Glutamatergic neuron (in vitro differentiated cells): ENCODE data around the gene LRP6. TPM values are rescaled to one million over a fixed set of nuclear protein-coding genes. Genes with fewer than 3 reads are reported as not detected.
"Not testable (repeated sequence)": the region's sequence is repeated elsewhere in the genome, so short reads cannot be mapped to it uniquely, and the experiment has no call there.

Experiments
- DNase-seq: peaks from one replicate; pipeline ENCODE4 v3.0.0; 2022
- H3K27ac Mint-ChIP-seq: one replicate; pipeline ENCODE4 v1.8.0; 2020; ENCODE audit warnings: mild to moderate bottlenecking, mixed read lengths, inconsistent platforms; ENCODE audit not compliant: unreplicated experiment
- H3K27me3 Mint-ChIP-seq: one replicate; pipeline ENCODE4 v1.8.0; 2020; ENCODE audit warnings: mild to moderate bottlenecking, moderate library complexity, mixed read lengths, inconsistent platforms; ENCODE audit not compliant: unreplicated experiment
- H3K36me3 Mint-ChIP-seq: one replicate; pipeline ENCODE4 v1.8.0; 2020; ENCODE audit warnings: mild to moderate bottlenecking, mixed read lengths, inconsistent platforms; ENCODE audit not compliant: unreplicated experiment
- H3K4me1 Mint-ChIP-seq: one replicate; pipeline ENCODE4 v1.8.0; 2020; ENCODE audit warnings: mild to moderate bottlenecking, low read depth, mixed read lengths, inconsistent platforms; ENCODE audit not compliant: unreplicated experiment
- H3K4me3 Mint-ChIP-seq: one replicate; pipeline ENCODE4 v1.8.0; 2020; ENCODE audit warnings: mild to moderate bottlenecking, mixed read lengths, inconsistent platforms; ENCODE audit not compliant: unreplicated experiment
- H3K9me3 Mint-ChIP-seq: one replicate; pipeline ENCODE4 v1.8.0; 2020; ENCODE audit warnings: mild to moderate bottlenecking, moderate library complexity, mixed read lengths, inconsistent platforms; ENCODE audit not compliant: unreplicated experiment
- total RNA-seq: library from RNA; stranded (reverse); fragmentation: NEBNext Ultra II Directional; extraction: Animal tissue kit (Norgen Biotek cat#: 25700); gene quantifications from one replicate; pipeline ENCODE4 v1.2.1, GENCODE V29; 2021; ENCODE audit not compliant: unreplicated experiment
- TF ChIP-seq, protein P1 (sequence below): fragments of 200-600 bp; sonication (generic); IDR thresholded peaks from one replicate; pipeline ENCODE4 v1.5.0; 2021; ENCODE audit not compliant: partially characterized antibody, unreplicated experiment

LRP6 gene
- total RNA-seq, 1 donor from 2014 or later = 48.3 TPM

DNA sequence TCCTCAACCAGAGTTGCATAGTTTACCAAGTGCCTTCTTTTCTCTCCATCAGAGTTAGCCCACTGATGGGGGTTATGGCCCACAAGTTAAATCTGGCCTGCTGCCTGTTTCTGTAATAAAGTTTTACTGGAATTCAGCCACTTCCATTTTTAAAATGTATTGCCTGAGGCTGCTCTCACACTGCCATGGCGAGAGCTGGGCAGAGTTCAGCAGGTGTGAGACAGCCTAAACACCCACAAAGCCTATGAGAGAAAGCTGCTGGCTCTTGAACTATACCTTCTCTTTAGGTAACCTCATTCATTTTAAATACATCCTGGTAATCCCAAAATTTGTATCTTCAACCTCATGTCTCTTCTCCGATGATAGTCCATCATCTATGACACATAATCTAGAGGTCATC, 110.0 kb downstream of the LRP6 start:
- DNase-seq = no peak
- H3K27ac Mint-ChIP-seq = no peak overlapping the region
- H3K9me3 Mint-ChIP-seq = no peaks in the 10 kb centered on the region
- no peak overlapping the region for H3K4me3 Mint-ChIP-seq
- peaks cover 2% of the 10 kb centered on the region for H3K27me3 Mint-ChIP-seq
- H3K4me1 Mint-ChIP-seq = no peaks in the 10 kb centered on the region
- TF ChIP-seq, protein P1, sequence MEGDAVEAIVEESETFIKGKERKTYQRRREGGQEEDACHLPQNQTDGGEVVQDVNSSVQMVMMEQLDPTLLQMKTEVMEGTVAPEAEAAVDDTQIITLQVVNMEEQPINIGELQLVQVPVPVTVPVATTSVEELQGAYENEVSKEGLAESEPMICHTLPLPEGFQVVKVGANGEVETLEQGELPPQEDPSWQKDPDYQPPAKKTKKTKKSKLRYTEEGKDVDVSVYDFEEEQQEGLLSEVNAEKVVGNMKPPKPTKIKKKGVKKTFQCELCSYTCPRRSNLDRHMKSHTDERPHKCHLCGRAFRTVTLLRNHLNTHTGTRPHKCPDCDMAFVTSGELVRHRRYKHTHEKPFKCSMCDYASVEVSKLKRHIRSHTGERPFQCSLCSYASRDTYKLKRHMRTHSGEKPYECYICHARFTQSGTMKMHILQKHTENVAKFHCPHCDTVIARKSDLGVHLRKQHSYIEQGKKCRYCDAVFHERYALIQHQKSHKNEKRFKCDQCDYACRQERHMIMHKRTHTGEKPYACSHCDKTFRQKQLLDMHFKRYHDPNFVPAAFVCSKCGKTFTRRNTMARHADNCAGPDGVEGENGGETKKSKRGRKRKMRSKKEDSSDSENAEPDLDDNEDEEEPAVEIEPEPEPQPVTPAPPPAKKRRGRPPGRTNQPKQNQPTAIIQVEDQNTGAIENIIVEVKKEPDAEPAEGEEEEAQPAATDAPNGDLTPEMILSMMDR = no peak
- H3K36me3 Mint-ChIP-seq = no peaks in the 10 kb centered on the region

DNA sequence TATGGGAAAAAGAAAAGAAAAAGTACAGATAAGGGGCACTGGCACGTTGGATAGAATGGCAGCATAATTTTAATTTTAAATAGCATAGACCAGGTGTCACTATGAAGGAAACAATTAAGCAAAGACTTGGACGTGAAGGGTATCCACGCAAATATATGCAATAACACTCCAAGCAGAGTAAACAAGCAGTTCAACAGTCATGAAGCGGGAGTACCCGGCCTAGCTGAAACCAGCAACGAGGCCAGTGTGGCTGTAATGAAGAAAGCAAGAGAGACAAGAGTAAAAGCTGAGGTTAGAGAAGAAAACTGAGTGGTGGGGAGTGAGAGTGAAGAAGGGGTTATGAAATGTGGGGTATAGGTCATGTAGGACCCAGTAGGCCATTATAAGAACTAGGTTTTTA, 110.7 kb downstream of the LRP6 start:
- no peak overlapping the region for H3K4me3 Mint-ChIP-seq
- H3K27ac Mint-ChIP-seq = no peak overlapping the region
- H3K4me1 Mint-ChIP-seq = no peaks in the 10 kb centered on the region
- no peak for DNase-seq
- H3K27me3 Mint-ChIP-seq = peaks cover 2% of the 10 kb centered on the region
- TF ChIP-seq, protein P1 = no peak
- H3K9me3 Mint-ChIP-seq = no peaks in the 10 kb centered on the region
- no peaks in the 10 kb centered on the region for H3K36me3 Mint-ChIP-seq

DNA sequence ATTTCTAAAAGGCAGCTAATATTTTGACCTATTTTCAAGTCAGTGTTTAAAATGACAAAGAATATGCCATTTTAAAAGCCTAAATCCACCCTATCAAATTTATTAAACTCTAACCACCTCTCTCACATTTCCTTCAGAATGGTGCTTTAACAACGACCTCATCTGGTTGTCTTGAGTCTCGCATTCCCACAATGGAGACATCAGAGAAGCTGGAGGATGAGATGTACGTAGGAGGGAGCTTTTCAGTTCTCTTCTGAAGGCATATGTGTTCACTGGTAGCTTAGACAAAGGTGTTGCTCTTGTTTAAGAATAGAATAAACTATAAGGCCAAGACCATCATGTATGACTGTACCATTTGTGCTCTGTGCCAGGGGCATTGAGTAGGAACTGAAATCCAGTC, 113.2 kb downstream of the LRP6 start:
- Mint-ChIP-seq H3K27ac (no peak overlapping the region), H3K4me1 (no peaks in the 10 kb centered on the region), H3K4me3 (no peak overlapping the region), H3K9me3 (no peaks in the 10 kb centered on the region), H3K36me3 (no peaks in the 10 kb centered on the region), H3K27me3 (peaks cover 2% of the 10 kb centered on the region)
- DNase-seq = no peak
- TF ChIP-seq, protein P1 = no peak

DNA sequence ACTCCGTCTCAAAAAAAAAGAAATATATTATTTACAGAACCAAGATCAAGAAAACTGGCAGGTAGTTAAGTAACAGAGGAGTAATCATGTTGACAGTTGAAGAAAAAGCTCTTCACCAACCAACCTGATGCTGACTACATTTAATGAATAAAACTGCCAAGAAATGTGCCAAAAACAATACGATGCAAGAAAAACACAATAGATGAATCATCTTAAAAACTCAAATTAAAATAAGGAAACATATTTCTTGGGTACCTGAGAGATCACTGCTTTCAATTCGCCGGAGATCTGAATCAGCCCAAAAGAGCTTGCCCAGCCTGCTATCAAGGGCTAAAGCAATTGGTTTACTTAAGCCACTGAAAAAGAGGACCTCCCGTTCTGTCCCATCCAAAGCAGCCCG, 119.7 kb downstream of the LRP6 start:
- no peak overlapping the region for H3K27ac Mint-ChIP-seq
- no peaks in the 10 kb centered on the region for H3K4me1 Mint-ChIP-seq

DNA sequence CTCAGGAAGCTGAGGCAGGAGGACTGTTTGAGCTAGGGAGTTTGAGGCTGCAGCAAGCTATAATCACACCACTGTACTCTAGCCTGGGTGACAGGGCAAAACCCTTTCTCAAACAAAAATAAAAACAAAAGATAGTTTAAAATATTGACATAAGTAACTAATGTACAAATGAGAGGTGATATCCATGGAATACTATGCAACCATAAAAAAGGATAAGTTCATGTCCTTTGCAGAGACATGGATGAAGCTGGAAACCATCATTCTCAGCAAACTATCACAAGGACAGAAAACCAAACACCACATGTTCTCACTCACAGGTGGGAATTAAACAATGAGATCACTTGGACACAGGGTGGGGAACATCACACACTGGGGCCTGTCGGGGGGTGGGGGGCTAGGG, 122.3 kb downstream of the LRP6 start:
- not testable (repeated sequence) for H3K27ac Mint-ChIP-seq, H3K9me3 Mint-ChIP-seq, DNase-seq, H3K36me3 Mint-ChIP-seq, H3K4me3 Mint-ChIP-seq, H3K27me3 Mint-ChIP-seq, H3K4me1 Mint-ChIP-seq

More for the DNA sequence above, 119.7 kb downstream of the LRP6 start:
- no peaks in the 10 kb centered on the region for H3K9me3 Mint-ChIP-seq
- H3K4me3 Mint-ChIP-seq = no peak overlapping the region
- TF ChIP-seq, protein P1 = no peak
- DNase-seq = no peak
- H3K36me3 Mint-ChIP-seq = no peaks in the 10 kb centered on the region
- no peaks in the 10 kb centered on the region for H3K27me3 Mint-ChIP-seq

DNA sequence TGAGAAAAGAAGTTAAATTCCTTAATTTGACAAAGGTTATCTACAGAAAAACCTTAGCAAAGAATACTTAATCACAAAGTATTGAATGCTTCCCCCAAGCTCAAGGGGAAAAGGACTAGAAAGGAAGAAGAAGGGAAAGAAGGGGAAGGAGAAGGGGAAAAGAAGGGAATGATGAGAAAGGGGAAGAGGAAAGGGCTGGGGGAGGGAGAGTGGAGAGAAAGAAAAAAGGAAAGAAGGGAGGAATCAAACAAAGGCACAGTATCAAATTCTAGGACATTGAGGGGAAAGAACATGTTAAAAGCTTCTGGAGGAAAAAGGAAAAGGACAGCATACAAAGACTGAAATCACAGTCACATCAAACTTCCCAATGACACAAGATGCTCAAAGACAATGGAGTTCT, 125.8 kb downstream of the LRP6 start:
- DNase-seq = no peak
- no peaks in the 10 kb centered on the region for H3K4me1 Mint-ChIP-seq
- no peaks in the 10 kb centered on the region for H3K36me3 Mint-ChIP-seq
- H3K27me3 Mint-ChIP-seq = peaks cover 2% of the 10 kb centered on the region
- no peaks in the 10 kb centered on the region for H3K9me3 Mint-ChIP-seq
- TF ChIP-seq, protein P1 = no peak
- no peak overlapping the region for H3K4me3 Mint-ChIP-seq
- no peak overlapping the region for H3K27ac Mint-ChIP-seq
